Right renal cortex interstitium (tissue), 3 donors: ENCODE measurements around the gene SLC25A41. TPM values are rescaled to one million over a fixed set of nuclear protein-coding genes. Genes with fewer than 3 reads are reported as not detected.

ENCODE experiments used
- DNase-seq, 3 donors: peaks; one replicate each; pipeline ENCODE4 v3.0.0-alpha.2; 2013; ENCODE audit warnings: low read depth in 3 of 3, low spot score in 2 of 3
- polyA plus RNA-seq, 3 donors: library from polyadenylated mRNA; unstranded; fragments of 120-200 nt; gene quantifications; one replicate each; pipeline ENCODE4 v1.2.1, GENCODE V29; 2013; ENCODE audit not compliant: insufficient read length in 3 of 3

SLC25A41 gene
- polyA plus RNA-seq, 3 donors: 0.25 to 0.44 (median 0.26) TPM

GRCh38 chr19:6460099-6460884 lies 26.7 kb upstream of the SLC25A41 start:
- DNase-seq: peak; percentile 89 to 99 (median 96)

- DNase-seq: peak in 2 of 3 donors; percentile 45 to 67
Observed at GRCh38 chr19:6459262-6460098, 25.9 kb upstream of the SLC25A41 start, which contains the start of gene SLC25A23. TSS of gene SLC25A23 (minus strand) at chr19:6459792. CDS start at chr19:6459628, 164 bp downstream.

DNA sequence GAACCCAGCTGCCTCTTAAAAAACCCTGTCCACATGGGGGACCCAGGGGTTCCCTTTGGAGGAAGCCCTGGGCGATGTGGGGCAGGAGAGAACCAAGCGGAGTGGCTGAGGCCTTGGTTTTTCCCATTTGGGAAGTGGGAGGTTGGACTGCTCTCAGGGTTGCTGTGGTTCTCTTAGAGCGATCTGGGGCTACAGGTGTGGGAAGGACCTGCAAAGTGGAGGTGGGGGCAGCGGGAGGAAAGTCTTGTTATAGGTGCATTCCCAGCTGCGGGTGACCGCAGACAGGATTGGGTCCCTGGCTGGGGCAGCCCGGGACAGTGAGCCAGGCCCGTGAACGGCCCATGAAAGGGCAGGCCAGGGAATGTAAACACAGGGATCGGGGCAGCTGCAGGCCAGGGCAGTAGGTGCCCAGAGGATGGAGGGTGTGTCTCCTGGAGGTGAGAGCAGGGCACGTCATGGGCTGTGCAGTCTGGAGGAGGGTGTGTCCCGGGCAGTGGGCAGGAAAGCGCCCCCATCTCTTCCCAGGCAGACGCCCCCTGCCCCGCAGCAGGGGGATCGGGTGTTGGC lies 25.2 kb upstream of the SLC25A41 start:
- no peak for DNase-seq

- no peak for DNase-seq
Observed at GRCh38 chr19:6457958-6458694, 24.6 kb upstream of the SLC25A41 start.

GRCh38 chr19:6455924-6456323 lies 22.4 kb upstream of the SLC25A41 start:
- no peak for DNase-seq

DNA sequence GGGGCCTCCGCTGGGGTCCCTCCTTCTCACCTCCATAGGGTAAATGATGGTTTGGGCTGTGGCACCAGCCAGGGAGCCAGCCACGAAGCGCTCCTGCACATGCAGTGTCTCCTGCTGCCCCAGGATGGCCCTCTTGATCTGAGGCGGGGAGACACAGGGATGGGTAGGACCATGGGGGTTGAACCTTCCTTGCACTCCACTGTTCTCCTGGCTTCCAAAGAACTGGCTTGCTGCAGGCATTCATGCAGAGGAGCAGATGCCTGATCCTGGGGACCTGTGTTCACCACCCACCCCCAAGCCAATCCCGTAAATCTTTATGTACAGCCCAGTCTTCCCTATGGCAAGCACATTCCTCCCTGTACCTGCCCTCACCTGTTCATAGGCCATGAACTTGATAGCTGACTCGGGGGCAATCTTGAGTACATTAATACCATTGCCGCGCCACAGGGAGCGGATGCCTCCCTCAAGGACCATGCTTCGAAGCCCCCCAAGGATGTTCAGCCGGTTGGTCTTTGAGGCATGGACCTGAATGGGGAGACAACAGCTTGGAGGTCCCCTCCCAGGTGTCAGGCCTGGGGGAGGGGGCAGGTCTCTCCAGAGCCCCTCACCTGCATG lies 20.5 kb upstream of the SLC25A41 start:
- DNase-seq: no peak

GRCh38 chr19:6452899-6453298 lies 19.3 kb upstream of the SLC25A41 start:
- DNase-seq: no peak

DNA sequence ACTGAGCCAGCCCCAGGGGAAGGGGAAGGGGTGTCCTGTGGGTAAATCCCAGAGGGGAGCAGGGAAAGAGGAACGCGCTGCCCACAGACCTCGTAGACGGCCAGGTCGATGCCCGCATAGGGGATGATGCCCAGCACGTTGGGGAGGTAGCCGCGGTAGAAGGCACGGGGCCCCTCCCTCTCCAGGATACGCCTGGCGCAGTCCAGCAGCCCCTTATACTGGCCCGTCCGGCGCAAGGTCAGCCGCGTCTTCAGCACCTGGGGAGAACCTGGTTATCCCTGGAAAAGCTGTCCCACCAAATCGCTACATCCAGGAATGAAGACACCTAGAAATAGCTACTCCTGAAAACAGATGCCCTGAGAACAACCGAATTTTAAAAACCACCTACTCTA lies 18.7 kb upstream of the SLC25A41 start:
- DNase-seq: no peak

GRCh38 chr19:6451583-6452222 lies 18.1 kb upstream of the SLC25A41 start:
- DNase-seq: no peak

GRCh38 chr19:6450166-6450565 lies 16.6 kb upstream of the SLC25A41 start:
- no peak for DNase-seq

DNA sequence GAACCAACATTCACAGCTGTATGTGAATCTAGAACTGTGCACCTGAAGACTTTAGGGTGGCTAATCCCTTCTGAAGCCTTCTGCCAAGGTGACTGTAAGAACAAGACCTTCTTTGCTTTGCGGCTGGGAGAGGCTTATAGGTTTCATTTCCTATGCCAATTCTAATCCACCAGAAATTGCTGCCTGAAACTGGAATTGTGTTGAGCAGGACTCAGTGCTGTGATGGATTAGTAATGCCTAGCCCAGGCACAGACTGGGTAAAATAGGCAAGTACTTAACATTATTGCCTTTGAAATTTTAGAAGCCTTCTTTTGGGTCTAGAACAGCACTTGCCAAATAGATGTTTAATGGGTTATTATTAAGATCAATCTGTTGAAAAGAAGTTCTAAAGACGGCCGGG lies 14.5 kb upstream of the SLC25A41 start:
- DNase-seq: no peak

- DNase-seq: no peak
Observed at GRCh38 chr19:6446452-6446851, 12.9 kb upstream of the SLC25A41 start.

DNA sequence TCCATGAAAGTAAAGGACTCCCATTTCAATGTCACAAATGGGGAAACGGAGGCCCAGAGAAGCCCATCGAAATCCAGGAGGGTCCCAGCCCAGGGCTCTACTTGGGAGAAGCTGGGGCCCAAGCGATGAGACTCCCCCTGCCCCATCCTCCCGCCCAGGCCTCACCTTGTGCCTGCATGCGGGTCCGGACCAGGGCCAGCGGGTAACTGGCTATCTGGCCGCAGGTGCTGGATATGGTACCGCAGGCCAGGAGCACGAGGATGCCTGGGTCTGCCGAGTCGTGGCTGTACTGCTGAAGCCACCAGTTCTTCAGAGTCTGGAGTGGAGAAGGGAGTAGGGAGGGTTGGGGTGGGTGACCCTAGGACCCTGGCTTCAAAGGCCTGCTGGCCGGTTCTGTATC lies 10.4 kb upstream of the SLC25A41 start:
- no peak for DNase-seq

GRCh38 chr19:6442087-6442688 lies 8.6 kb upstream of the SLC25A41 start:
- no peak for DNase-seq

GRCh38 chr19:6440905-6441304 lies 7.3 kb upstream of the SLC25A41 start:
- DNase-seq: no peak

DNA sequence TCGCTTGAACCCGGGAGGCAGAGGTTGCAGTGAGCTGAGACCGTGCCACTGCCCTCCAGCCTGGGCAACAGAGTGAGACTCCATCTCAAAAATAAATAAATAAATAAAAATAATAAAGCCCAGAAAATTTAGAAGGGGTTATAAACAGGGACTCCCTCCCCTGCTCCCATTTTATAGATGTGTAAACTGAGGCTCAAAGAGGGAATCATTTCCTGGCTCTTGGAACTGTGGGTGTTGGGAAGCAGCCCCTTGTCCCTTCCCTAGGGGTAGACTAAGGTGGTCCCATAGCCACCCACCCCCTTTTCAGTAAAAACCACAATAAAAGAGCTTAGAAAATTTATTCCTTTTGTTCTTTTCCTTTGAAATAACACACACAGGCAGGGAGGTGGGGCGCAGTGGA lies 6.2 kb upstream of the SLC25A41 start:
- no peak for DNase-seq

DNA sequence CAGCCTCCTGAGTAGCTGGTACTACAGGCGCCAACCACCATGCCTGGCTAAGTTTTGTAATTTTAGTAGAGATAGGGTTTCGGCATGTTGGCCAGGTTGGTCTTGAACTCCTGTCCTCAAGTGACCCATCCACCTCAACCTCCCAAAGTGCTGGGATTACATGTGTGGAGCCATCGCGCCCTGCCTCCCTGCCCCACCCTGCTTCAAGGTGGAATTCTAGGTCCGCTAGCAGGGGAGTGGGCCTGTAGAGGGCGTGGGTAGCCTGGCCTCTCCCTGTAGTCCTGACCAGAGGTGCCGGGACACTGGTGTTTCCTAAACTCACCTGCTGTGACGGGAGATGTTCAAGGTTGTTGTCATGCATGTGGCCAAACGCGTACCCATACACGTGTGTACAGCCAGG lies 398 bp downstream of the SLC25A41 start:
- no peak for DNase-seq

DNA sequence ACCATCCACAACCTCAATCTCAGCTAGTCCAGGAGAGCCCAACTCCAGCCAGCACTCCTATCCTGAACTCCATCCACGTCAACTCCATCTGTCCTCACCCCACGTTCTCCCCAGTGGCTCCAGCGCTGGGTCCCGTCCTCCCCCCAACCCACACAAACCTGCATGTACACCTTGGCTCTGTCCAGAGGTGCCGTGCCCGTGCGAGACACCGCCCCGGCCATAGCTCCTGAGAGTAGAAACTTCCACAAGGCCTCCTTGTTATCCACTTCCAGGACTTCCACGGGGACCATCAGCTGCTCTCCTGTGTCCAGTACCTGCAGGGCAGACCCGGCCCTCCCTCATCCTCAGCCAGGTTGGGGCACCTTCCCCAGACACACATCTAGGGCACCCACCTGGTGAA lies 1.7 kb downstream of the SLC25A41 start:
- DNase-seq: no peak

DNA sequence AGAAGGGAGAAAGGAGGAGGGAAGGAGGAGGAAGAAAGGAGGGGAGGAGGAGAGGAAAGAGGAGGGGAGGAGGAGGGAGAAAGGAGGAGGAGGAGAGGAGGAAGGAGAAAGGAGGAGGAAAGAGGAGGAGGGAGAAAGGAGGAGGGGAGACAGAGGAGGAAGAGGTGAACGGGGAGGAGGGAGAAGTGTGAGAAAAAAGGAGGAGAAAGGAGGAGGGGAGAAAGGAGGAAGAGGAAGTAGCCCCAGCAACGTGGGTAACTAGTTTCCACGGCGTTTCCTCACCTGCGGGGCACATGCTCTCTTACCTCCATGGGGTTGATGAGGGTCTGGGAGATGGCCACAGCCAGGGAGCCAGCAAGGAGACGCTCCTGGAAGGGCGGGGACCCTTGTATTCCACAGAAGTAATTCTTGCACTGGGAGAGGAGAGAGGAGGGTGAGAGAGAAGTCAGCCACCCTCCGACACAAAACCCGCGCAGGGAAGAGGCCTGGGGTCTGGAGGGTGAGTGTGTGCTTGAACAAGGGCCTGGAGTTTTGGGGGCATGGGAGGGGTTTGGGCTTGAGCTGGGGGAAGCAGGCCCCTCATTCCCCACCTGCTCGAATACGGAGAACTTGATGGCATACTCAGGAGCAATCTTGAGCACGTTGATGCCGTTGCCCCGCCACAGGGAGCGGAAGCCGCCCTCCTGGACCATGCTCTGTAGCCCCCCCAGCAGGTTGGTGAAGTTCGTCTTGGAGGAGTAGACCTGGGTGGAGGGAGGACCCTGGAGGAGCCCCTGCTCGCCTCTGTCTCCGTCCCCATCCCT lies 3.9 kb downstream of the SLC25A41 start:
- DNase-seq: no peak
